Glutamatergic neuron (in vitro differentiated cells): ENCODE data around the gene TPTE2. TPM values are rescaled to one million over a fixed set of nuclear protein-coding genes. Genes with fewer than 3 reads are reported as not detected.

ENCODE experiments used
- DNase-seq: peaks from one replicate; pipeline ENCODE4 v3.0.0; 2022
- H3K27ac Mint-ChIP-seq: one replicate; pipeline ENCODE4 v1.8.0; 2020; ENCODE audit warnings: mild to moderate bottlenecking, mixed read lengths, inconsistent platforms; ENCODE audit not compliant: unreplicated experiment
- H3K27me3 Mint-ChIP-seq: one replicate; pipeline ENCODE4 v1.8.0; 2020; ENCODE audit warnings: mild to moderate bottlenecking, moderate library complexity, mixed read lengths, inconsistent platforms; ENCODE audit not compliant: unreplicated experiment
- H3K36me3 Mint-ChIP-seq: one replicate; pipeline ENCODE4 v1.8.0; 2020; ENCODE audit warnings: mild to moderate bottlenecking, mixed read lengths, inconsistent platforms; ENCODE audit not compliant: unreplicated experiment
- H3K4me1 Mint-ChIP-seq: one replicate; pipeline ENCODE4 v1.8.0; 2020; ENCODE audit warnings: mild to moderate bottlenecking, low read depth, mixed read lengths, inconsistent platforms; ENCODE audit not compliant: unreplicated experiment
- H3K4me3 Mint-ChIP-seq: one replicate; pipeline ENCODE4 v1.8.0; 2020; ENCODE audit warnings: mild to moderate bottlenecking, mixed read lengths, inconsistent platforms; ENCODE audit not compliant: unreplicated experiment
- H3K9me3 Mint-ChIP-seq: one replicate; pipeline ENCODE4 v1.8.0; 2020; ENCODE audit warnings: mild to moderate bottlenecking, moderate library complexity, mixed read lengths, inconsistent platforms; ENCODE audit not compliant: unreplicated experiment
- CTCF ChIP-seq: fragments of 200-600 bp; sonication (generic); IDR thresholded peaks from one replicate; pipeline ENCODE4 v1.5.0; 2021; ENCODE audit not compliant: partially characterized antibody, unreplicated experiment
- total RNA-seq: library from RNA; stranded (reverse); fragmentation: NEBNext Ultra II Directional; extraction: Animal tissue kit (Norgen Biotek cat#: 25700); gene quantifications from one replicate; pipeline ENCODE4 v1.2.1, GENCODE V29; 2021; ENCODE audit not compliant: unreplicated experiment

Gene TPTE2
- total RNA-seq, 1 donor from 2014 or later: not detected

- H3K36me3 Mint-ChIP-seq: no peaks in the 10 kb centered on the region
- no peak overlapping the region for H3K27ac Mint-ChIP-seq
- H3K4me1 Mint-ChIP-seq: peaks cover 2% of the 10 kb centered on the region
- peaks cover 5% of the 10 kb centered on the region for H3K27me3 Mint-ChIP-seq
- peaks cover 3% of the 10 kb centered on the region for H3K9me3 Mint-ChIP-seq
- no peak overlapping the region for H3K4me3 Mint-ChIP-seq
- no peak for DNase-seq
- no peak for TF ChIP-seq CTCF
Measured at GRCh38 chr13:19596086-19596485, 34.8 kb upstream of the TPTE2 start.

GRCh38 chr13:19592657-19593180, 31.4 kb upstream of the TPTE2 start:
- Mint-ChIP-seq H3K36me3 (no peaks in the 10 kb centered on the region), H3K4me3 (no peak overlapping the region), H3K9me3 (peaks cover 3% of the 10 kb centered on the region), H3K27ac (no peak overlapping the region), H3K27me3 (peaks cover 3% of the 10 kb centered on the region), H3K4me1 (no peaks in the 10 kb centered on the region)
- no peak for DNase-seq
- TF ChIP-seq CTCF: no peak

GRCh38 chr13:19591864-19592263, 30.5 kb upstream of the TPTE2 start:
- Mint-ChIP-seq H3K4me3 (no peak overlapping the region), H3K27ac (no peak overlapping the region), H3K36me3 (no peaks in the 10 kb centered on the region), H3K4me1 (no peaks in the 10 kb centered on the region), H3K27me3 (peaks cover 3% of the 10 kb centered on the region), H3K9me3 (peaks cover 3% of the 10 kb centered on the region)
- no peak for DNase-seq
- TF ChIP-seq CTCF: no peak

GRCh38 chr13:19590423-19590822, 29.1 kb upstream of the TPTE2 start:
- Mint-ChIP-seq H3K36me3 (no peaks in the 10 kb centered on the region), H3K27ac (no peak overlapping the region), H3K4me3 (no peak overlapping the region), H3K4me1 (no peaks in the 10 kb centered on the region), H3K9me3 (peaks cover 3% of the 10 kb centered on the region), H3K27me3 (peaks cover 3% of the 10 kb centered on the region)
- TF ChIP-seq CTCF: no peak
- DNase-seq: no peak

- no peaks in the 10 kb centered on the region for H3K36me3 Mint-ChIP-seq
- no peak for TF ChIP-seq CTCF
- H3K4me1 Mint-ChIP-seq: no peaks in the 10 kb centered on the region
- no peak overlapping the region for H3K4me3 Mint-ChIP-seq
- peaks cover 3% of the 10 kb centered on the region for H3K9me3 Mint-ChIP-seq
- H3K27me3 Mint-ChIP-seq: peaks cover 3% of the 10 kb centered on the region
- no peak for DNase-seq
- no peak overlapping the region for H3K27ac Mint-ChIP-seq
Measured at GRCh38 chr13:19589312-19589711, 28.0 kb upstream of the TPTE2 start.
